H54 (cell line): ENCODE data around the gene TMEM255A.

ENCODE experiments used
- DNase-seq: peaks from one replicate; pipeline ENCODE4 v3.0.0; 2011; ENCODE audit warnings: low spot score, mixed read lengths; ENCODE audit not compliant: insufficient read length
- FAIRE-seq: peaks from 3 replicates; lab custom pipeline; 2011; peaks lifted over from hg19 to GRCh38; lab: Jason Lieb, UNC
- POLR2A ChIP-seq: IDR thresholded peaks from 2 replicates; pipeline ENCODE4 v1.6.1; 2011; ENCODE audit warnings: low read depth, mild to moderate bottlenecking, low read length

Gene TMEM255A

DNA sequence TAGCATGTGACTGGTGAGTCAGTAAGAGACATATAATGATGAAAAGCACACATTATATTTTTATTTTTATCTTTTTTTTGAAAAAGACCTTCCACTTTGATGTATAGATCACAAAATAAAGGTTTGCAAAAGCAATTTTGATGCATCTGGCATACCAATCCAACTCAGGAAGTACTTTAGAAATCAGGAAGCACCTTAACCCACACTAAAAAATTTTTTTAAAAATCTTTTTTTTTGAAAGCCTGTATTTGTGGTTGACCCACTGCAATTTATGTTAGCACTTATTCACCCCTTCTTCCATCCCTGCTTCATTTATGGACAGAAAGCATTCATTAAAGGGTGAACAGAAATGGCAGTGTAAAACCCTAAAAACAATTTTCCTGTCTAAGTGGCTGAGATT is 16.6 kb downstream of the TMEM255A start:
- no peak for FAIRE-seq

DNA sequence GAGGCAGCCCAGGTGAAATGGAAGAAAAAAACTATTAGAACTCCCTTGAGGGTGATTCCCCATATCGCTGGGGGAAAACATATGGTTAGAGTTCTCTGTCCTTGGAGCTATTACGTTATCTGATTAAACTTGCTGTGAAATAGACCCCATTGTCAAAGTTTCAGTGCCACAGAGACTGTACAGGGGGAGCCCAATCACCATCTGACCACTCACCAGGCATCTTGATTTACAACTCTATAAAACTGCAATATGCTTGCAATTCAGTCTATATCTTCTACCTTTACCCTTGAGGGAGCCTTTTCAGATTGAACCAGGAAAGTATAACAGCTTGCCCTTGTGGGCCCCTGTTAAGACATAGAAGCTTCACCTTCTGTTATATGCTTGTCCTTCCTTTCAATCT is 18.2 kb downstream of the TMEM255A start:
- DNase-seq: no peak
- no peak for TF ChIP-seq POLR2A
- no peak for FAIRE-seq

More for the DNA sequence above, 16.6 kb downstream of the TMEM255A start:
- DNase-seq: no peak
- no peak for TF ChIP-seq POLR2A

DNA sequence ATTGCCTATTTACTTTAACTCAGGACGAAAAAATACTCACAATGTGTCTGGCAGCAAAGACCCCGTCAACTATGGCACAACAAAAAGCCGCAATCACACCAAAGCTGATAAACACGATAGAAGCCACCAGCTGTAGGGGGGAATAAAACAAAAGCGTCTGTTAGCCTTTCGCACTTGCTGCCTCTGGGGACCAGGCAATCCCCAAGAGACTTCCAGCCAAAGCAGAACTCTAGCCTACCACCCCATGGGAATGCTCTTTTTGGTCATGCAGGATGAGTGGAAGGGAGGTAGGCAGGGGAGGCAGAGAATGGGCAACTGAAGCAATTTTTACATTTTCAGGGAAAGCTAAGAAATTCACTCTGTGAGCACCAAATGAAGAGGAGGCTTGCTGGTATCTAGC is 20.1 kb downstream of the TMEM255A start:
- FAIRE-seq (no peak), DNase-seq (no peak)
- no peak for TF ChIP-seq POLR2A

DNA sequence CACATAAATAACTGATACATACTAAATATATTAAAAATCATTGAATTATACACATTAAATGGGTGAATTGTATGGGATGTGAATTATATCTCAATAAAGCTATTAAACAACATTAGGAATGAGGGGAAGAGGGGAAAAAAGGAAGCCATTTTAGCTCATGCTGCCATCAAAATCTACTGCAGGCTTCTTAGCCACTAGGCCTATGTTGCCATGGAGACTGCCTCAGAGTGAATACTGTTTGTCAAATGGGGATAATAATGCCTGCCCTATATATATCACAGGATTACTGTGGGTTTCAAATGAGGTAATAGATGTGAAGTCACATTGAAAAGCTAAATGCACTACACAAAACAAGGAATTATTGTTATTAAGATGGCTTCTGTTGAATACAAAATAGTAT is 21.2 kb downstream of the TMEM255A start:
- no peak for TF ChIP-seq POLR2A
- FAIRE-seq (no peak), DNase-seq (no peak)

DNA sequence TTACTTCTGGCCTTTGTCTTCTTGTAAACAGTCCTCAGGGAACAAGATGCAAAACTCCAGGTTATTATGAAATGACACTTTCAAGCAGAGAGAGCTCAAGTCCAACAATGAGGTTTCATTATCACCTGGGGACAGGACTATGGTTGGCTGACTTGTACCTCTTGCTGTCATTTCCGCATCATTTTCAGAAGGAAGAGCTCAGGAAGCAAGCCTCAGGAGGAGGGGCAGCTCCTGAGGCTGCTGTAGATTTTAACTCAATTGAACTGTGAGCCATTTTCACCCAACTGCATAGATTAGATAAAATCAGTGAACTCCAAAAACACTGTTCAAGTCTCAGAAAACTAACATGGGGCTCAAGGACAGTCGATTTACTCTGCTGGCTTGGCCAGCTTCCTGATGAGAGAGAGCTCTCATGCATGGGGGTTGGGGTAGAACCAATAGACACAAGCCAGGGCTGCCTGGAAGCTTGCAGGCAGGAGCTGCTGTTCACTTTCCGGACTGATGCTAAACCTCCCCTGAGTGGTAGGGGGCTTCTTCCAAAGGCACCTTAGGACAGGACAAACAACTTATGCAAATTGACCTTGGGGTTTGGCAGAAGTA is 23.6 kb downstream of the TMEM255A start:
- no peak for DNase-seq
- TF ChIP-seq POLR2A: no peak
- no peak for FAIRE-seq

DNA sequence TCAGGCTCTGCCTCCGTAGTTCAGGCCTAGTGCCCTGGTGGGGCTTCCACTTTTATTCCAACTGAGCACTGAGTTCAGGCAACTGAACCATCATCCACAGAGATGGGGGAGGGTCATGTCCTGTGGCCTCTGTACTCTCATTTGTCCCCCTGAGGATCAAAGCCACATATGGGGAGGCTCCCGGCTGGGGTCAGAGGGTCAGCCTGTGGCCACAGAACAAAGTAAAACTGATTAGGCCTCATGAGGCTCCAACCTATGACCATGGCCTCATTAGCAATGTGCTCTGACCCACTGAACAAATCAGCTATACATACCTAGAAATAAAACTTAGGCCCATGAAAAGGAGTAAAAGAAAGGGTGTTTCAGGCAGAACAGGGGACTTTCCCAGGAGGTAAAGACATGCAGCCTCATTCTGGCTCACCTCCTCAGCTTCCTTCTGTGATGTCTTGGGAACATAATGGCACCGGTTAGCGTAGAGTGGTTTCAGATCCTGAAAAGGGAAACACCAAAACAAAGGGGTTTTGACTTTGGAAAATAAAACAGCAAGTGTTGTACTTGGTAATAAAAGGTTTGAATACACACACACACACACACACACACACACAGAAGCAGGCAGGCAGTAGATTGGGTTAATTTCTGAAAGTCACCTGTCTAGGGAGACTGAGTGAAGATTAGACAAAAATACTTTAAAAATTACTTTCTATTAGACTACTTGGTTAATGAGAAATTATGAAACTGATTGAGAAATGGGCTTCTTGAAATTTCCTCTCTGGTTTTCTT is 24.3 kb downstream of the TMEM255A start:
- no peak for DNase-seq
- no peak for FAIRE-seq
- no peak for TF ChIP-seq POLR2A

DNA sequence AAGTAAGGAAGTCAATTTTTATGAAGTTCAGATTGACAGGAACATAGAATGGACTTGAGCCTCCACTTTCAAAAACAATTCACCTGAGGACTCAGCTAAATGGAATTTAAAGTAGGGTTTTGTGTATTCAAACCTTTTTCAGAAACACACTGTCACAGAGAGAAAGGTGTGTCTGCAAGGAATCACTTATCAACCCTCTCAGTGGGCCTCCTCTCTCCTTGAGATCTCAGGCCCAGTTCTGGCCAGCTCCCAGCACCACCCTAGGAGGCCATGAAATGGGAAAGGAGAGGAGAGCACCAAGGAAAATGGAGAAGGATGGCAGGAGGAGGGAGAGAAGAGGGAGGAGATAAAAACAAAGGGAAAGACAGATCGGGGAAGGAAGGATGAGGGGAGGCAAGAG is 28.6 kb downstream of the TMEM255A start:
- DNase-seq (no peak), FAIRE-seq (no peak)
- TF ChIP-seq POLR2A: no peak

DNA sequence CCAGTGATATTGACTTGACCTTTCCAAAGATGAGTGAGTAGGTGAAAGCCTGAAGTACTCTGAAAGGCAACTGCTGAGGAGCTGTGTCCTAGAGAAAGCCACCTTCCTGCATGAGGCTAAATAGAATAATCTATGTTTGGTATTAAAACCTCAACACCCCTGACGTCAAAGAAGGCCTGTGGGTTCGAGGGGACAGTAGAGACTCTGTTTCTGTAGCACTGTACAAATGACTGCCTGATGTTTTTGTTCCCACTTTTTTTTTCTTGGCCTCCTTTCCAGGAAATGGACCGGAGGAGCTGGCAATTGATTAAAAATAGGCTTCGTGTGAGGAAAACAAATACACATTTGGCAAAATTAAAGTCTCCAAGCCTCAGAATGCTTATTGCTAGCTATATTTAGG is 29.5 kb downstream of the TMEM255A start:
- FAIRE-seq (no peak), DNase-seq (no peak)
- no peak for TF ChIP-seq POLR2A

DNA sequence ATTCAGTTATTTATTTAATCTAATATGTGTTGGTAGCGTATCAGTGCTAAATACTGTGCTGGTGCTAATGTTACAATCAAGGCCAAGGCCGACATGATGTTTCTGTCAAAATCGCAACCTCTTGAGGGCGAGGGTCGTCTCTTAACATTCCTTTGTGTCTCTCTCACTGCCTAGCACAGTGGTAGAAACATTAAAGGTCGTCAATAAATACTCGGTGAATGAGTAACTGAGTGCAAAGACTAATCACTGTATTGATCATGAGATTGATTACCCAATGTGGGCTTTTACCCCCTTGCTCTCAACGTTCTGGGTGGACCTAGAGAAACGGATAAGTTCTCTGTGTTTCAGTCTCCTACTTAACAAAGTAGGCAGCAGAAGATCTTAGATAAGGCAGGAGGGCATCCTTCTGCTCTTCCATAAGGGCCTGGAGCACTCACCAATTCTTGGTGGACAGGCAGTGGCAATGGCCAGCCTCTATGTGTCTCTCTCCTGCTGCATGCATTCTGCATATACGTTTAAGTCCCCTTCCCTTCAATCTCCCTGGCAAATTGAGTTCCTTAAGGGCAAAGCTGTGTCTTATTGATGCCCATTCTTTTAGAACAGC is 30.1 kb downstream of the TMEM255A start:
- no peak for DNase-seq
- no peak for TF ChIP-seq POLR2A
- no peak for FAIRE-seq

DNA sequence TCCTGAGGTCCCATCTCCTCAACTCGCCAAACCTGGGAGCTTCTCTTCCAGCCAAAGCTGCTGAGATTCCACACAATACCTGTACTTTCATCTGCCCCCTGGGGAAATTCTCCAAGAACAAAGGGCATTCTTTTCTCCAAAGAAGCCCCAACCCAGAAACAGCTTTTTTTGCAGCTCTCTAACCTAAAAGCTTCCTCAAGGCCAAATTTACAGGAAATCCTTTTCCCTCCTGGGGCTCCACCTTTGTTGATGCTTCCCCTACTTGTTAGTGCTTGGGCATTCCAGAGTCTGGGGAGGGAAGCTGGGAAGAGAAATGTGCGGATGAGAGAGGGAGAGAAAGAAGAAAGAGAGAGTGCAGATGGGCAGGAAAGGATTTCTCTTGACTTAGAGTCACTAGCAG is 36.3 kb downstream of the TMEM255A start:
- no peak for FAIRE-seq
- TF ChIP-seq POLR2A: no peak
- no peak for DNase-seq

DNA sequence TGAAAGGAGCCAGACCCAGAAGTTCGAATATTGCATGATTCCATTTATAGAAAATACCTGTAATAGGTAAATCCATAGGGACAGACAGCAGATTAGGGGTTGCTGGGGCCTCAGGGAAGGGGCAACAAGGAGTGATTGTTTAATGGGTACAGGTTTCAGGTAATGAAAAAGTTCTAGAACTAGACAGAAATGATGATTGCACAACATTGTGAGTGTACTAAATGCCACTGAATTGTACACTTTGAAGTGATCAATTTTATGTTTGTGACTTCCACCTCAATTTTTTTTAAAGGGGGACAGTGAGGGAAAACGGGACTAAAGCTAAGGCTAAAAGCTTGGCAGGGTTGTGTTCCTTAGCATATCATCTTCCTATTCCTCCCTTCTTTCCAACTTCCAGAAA is 37.1 kb downstream of the TMEM255A start:
- DNase-seq (no peak), FAIRE-seq (no peak)
- TF ChIP-seq POLR2A: no peak

DNA sequence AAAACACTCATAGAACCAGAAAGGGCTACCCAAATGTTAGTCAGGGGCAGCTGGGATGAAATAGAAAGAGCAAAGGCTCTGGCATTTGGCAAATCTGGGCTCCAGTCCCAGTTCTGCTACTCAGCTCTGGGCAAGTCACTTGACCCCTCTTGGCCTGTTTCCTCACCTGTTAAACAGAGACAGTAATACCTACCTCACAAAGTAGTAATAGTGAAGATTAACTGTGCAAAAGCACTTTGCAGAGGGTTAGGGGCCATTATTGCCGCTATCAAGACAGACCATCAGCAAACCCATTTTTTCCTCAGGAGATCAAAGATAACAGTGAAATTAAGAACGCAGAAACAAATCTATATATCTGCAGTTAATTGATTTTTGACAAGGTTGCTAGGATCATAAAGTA is 40.0 kb downstream of the TMEM255A start:
- FAIRE-seq (no peak), DNase-seq (no peak)
- TF ChIP-seq POLR2A: no peak

DNA sequence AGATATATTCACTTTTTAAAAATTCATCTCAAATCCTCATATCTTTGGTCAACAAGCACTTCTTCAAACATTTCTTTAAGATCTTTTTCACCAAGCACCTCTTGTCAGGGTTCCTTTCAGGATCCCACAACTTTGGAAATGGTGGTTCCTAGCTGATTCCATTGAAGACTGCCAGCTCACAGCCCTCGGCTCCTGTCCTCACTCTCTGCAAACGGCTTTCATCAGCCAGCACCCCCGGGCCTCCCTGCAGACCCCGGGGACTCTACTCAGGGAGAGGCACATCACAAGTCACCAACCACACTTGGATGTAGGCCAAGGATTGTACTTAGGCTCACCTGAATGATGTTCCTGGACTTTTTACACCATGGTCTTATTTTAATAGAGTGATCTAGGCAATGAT is 40.7 kb downstream of the TMEM255A start:
- no peak for FAIRE-seq
- no peak for TF ChIP-seq POLR2A
- DNase-seq: no peak

DNA sequence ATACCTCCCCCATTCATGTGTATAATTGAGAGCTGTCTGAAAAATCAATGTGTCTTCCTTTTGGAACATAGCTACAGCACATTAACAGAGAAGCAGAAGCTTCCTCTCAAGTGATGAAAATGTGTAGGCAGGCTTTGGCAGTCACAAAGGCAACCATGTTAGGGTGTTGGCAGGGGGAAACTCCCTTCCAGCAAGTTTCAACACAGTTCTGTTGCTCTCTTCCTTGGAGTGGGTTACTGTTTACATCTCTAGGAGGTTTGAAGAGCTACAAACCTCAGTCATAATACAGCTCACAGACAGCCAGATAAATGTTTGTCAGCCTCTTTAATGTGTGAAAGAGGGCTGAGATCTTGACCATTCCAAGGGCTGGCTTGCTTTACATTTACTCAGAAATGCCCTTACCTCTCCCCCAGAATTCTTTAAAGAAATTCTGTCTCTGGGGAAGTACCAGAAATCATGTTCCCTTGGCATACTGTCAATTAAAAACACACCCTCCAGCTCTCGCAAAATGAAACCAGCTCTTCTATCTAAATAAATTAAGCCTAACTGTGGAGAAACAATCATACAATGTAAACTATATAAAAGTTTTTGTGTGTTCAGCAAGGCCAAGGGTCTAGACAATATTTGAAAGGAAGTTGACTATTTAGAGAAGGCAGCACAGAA is 41.8 kb downstream of the TMEM255A start:
- TF ChIP-seq POLR2A: no peak
- DNase-seq: no peak
- FAIRE-seq: no peak

DNA sequence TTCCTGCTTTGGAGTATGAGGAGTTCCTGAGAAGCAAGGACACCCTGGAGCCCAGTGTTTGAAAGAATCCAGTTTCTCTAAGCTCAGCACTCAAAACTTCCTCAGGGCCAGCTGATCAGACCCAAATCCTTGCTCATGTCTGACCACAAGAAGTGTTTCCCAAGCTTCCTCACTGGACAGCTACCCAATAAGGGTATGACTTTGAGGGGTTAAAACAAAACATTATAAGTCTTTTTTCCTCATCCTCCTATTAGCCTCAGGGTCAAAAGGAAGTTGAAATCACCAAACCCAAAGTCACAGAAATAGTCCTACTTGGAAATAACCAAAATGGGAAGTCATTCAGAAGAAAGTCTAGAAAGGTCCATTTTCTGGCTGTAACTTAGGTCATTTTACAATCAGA is 46.9 kb downstream of the TMEM255A start:
- FAIRE-seq (no peak), DNase-seq (no peak)
- no peak for TF ChIP-seq POLR2A
